SK-N-MC (cell line): Measurements from ENCODE around the gene DCBLD1.

Experiments used
- EZH2 ChIP-seq: fragments of 200-600 bp; sonication (generic); IDR thresholded peaks from one replicate; pipeline ENCODE4 v1.6.1; 2017; ENCODE audit warnings: antibody characterized with exemption
- FOXP2 ChIP-seq: optimal IDR thresholded peaks from 2 replicates; pipeline ENCODE3; 2011; ENCODE audit warnings: mild to moderate bottlenecking, moderate library complexity; ENCODE audit not compliant: insufficient read depth; ENCODE audit errors: extremely low read length, control extremely low read depth
- POLR2AphosphoS5 ChIP-seq: IDR thresholded peaks from 2 replicates; pipeline ENCODE4 v1.6.1; 2012; ENCODE audit warnings: mild to moderate bottlenecking, low read depth, low read length, borderline replicate concordance

DNA sequence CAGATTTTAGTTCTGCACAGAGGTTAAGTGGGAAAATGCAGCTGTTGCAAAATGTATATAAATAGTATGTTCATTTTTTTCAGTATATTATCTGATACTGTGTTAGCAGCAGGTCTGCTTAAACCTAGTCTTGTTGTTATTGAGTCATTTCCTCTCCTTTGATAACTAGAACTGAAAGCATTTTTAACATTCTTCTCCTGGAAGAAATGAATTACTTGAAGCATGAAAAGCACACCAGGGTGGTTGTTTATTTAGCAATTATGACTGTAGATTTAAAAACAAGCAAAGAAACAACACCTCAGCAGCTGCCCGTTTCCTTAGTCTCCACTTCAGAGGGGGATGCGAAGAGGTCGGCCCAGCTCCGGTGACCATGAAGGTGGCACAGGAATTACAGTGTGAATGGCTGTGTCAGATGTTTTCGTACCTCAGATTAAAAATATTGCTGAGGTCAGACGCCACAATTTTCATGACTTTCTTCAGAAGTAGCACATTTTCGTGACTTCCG lies 66.4 kb downstream of the DCBLD1 start:
- no peak for TF ChIP-seq EZH2
- no peak for TF ChIP-seq POLR2AphosphoS5
- no peak for TF ChIP-seq FOXP2
